Ovary (tissue), 3 donors: ENCODE data around the gene MAPKAP1.

Experiments
- CTCF ChIP-seq, 3 donors: fragments of 450-650 bp in 2 of 3; fragments of 200-600 bp in 1 of 3; IDR thresholded peaks; one replicate each; pipeline versions ENCODE4 v1.5.1 to v1.8.0; 2016 to 2022; ENCODE audit warnings: antibody characterized with exemption in 3 of 3, mild to moderate bottlenecking in 1 of 3
- EP300 ChIP-seq: sonication (generic); formaldehyde crosslinking; IDR thresholded peaks from one replicate; pipeline ENCODE4 v1.6.1; 2017; ENCODE audit warnings: antibody characterized with exemption
- donor health status: DM: no; HTN: no; CAD: no.

- no peak for TF ChIP-seq CTCF (IDR thresholded peaks at IDR 0.05)
- no peak for TF ChIP-seq EP300
Observed at GRCh38 chr9:125556046-125556721, 150.8 kb downstream of the MAPKAP1 start.
